ENCODE results near the gene C5orf58.

C5orf58 gene

GRCh38 chr5:170254056-170254455 lies 21.3 kb downstream of the C5orf58 start:
- ChIA-PET POLR2A (no interaction called here), CTCF (no interaction called here)
- H3K4me3 ChIP-seq (ENCODE audit: low read depth, low read length) = no peak overlapping the region
- H3K4me1 ChIP-seq (ENCODE audit: control insufficient read depth, insufficient read depth, low read length) = peaks cover 14% of the 10 kb centered on the region; the same call in 1 of the 2 replicates
- H3K9me3 ChIP-seq (ENCODE audit: control insufficient read depth, insufficient read depth, low read depth, low read length) = no peaks in the 10 kb centered on the region
- no peaks in the 10 kb centered on the region for H3K36me3 ChIP-seq (ENCODE audit: control insufficient read depth in 2 of 2, insufficient read depth in 1 of 2, low read length in 2 of 2)
- TF ChIP-seq ZNF473 (tag by site-specific recombination; IDR thresholded peaks at IDR 0.05) = no peak
- 0 out of 2 replicates have a peak, but pooled peaks have one; percentile 32 for TF ChIP-seq OSR2 (tag by site-specific recombination; IDR thresholded peaks at IDR 0.05)
- H3K27ac ChIP-seq (ENCODE audit: extremely low read depth, low read depth, low read length) = no peak overlapping the region

- Histone ChIP-seq H3K4me1 (ENCODE audit: control insufficient read depth, insufficient read depth, low read length) (peaks cover 8% of the 10 kb centered on the region; the same call in 1 of the 2 replicates), H3K9me3 (ENCODE audit: control insufficient read depth, insufficient read depth, low read depth, low read length) (no peaks in the 10 kb centered on the region), H3K4me3 (ENCODE audit: low read depth, low read length) (no peak overlapping the region), H3K27ac (ENCODE audit: extremely low read depth, low read depth, low read length) (no peak overlapping the region), H3K36me3 (ENCODE audit: control insufficient read depth in 2 of 2, insufficient read depth in 1 of 2, low read length in 2 of 2) (no peaks in the 10 kb centered on the region)
- ChIA-PET CTCF (interaction anchor here (1.3 to 4.7 kb wide), 2 partner anchors 11 to 165 kb away, joined by 3 to 34 read pairs; no protein-coding TSS in a partner anchor), POLR2A (no interaction called here)
- no peak for TF ChIP-seq ZNF600 (tag by site-specific recombination; IDR thresholded peaks at IDR 0.05)
- TF ChIP-seq HOXA7 (CRISPR knock-in tag; IDR thresholded peaks at IDR 0.05; ENCODE audit: borderline replicate concordance) = no peak
- TF ChIP-seq ZNF785 (tag by site-specific recombination; IDR thresholded peaks at IDR 0.05) = no peak
- no peak for TF ChIP-seq ZNF23 (tag by site-specific recombination; IDR thresholded peaks at IDR 0.05; ENCODE audit: borderline replicate concordance)
- no peak for TF ChIP-seq ZEB2 (tag by site-specific recombination; IDR thresholded peaks at IDR 0.05)
- TF ChIP-seq ZNF423 (tag by site-specific recombination; IDR thresholded peaks at IDR 0.05) = no peak
- no peak for TF ChIP-seq ZNF521 (tag by site-specific recombination; IDR thresholded peaks at IDR 0.05)
- no peak for TF ChIP-seq ZNF510 (tag by site-specific recombination; IDR thresholded peaks at IDR 0.05; ENCODE audit: insufficient replicate concordance)
- TF ChIP-seq ZNF629 (tag by site-specific recombination; IDR thresholded peaks at IDR 0.05) = no peak
- no peak for TF ChIP-seq ZSCAN18 (tag by site-specific recombination; IDR thresholded peaks at IDR 0.05)
- TF ChIP-seq ZFHX2 (tag by site-specific recombination; conservative IDR thresholded peaks at IDR 0.05) = no peak
- no peak for TF ChIP-seq ZNF639 (tag by site-specific recombination; IDR thresholded peaks at IDR 0.05)
- TF ChIP-seq ZNF274 (IDR thresholded peaks at IDR 0.05; ENCODE audit: low read length) = no peak
- no peak for TF ChIP-seq ZNF274 (tag by site-specific recombination; IDR thresholded peaks at IDR 0.05; ENCODE audit: borderline replicate concordance)
- TF ChIP-seq ZNF202 (tag by site-specific recombination; IDR thresholded peaks at IDR 0.05; ENCODE audit: borderline replicate concordance) = no peak
- no peak for TF ChIP-seq GLIS1 (tag by site-specific recombination; IDR thresholded peaks at IDR 0.05)
- TF ChIP-seq ZNF214 (tag by site-specific recombination; IDR thresholded peaks at IDR 0.05; ENCODE audit: borderline replicate concordance) = no peak
- no peak for TF ChIP-seq ZNF26 (tag by site-specific recombination; IDR thresholded peaks at IDR 0.05)
- no peak for TF ChIP-seq ZNF433 (tag by site-specific recombination; IDR thresholded peaks at IDR 0.05; ENCODE audit: low read depth)
Observed at GRCh38 chr5:170256571-170256970, 23.8 kb downstream of the C5orf58 start.
